H9 (cell line): ENCODE results near the gene HOXB6. TPM values are rescaled to one million over a fixed set of nuclear protein-coding genes. Genes with fewer than 3 reads are reported as not detected.

Source experiments
- DNase-seq: peaks from one replicate; pipeline ENCODE4 v3.0.0-alpha.2; 2017
- H2AFZ ChIP-seq: one replicate; pipeline ENCODE4 v1.6.1; 2013; ENCODE audit warnings: mild to moderate bottlenecking, low read length, control low read depth, moderate library complexity
- H2AK5ac ChIP-seq: 2 replicates; pipeline ENCODE4 v1.6.1; 2013; ENCODE audit warnings: low read length, control low read depth, mixed read lengths; ENCODE audit not compliant: insufficient read length
- H2BK120ac ChIP-seq: one replicate; pipeline ENCODE4 v1.6.1; 2013; ENCODE audit warnings: low read depth, mild to moderate bottlenecking, low read length, control low read depth, inconsistent platforms; ENCODE audit not compliant: poor library complexity, severe bottlenecking
- H2BK12ac ChIP-seq: 2 replicates; pipeline ENCODE4 v1.6.1; 2013; ENCODE audit warnings: low read length, control low read depth, mixed read lengths, low read depth; ENCODE audit not compliant: insufficient read length
- H2BK15ac ChIP-seq: 2 replicates; pipeline ENCODE4 v1.6.1; 2013; ENCODE audit warnings: low read depth, low read length, control low read depth
- H2BK20ac ChIP-seq: one replicate; pipeline ENCODE4 v1.6.1; 2013; ENCODE audit warnings: low read depth, mild to moderate bottlenecking, low read length, control low read depth, inconsistent platforms; ENCODE audit not compliant: poor library complexity, severe bottlenecking
- H2BK5ac ChIP-seq: 2 replicates; pipeline ENCODE4 v1.6.1; 2013; ENCODE audit warnings: low read length, control low read depth, mixed read lengths; ENCODE audit not compliant: insufficient read length
- H3K14ac ChIP-seq: 2 replicates; pipeline ENCODE4 v1.6.1; 2013; ENCODE audit warnings: low read length, control low read depth; ENCODE audit not compliant: insufficient read depth
- H3K18ac ChIP-seq: 2 replicates; pipeline ENCODE4 v1.6.1; 2013; ENCODE audit warnings: low read depth, mild to moderate bottlenecking, mixed read lengths, low read length, control low read depth; ENCODE audit not compliant: insufficient read length
- H3K23ac ChIP-seq: 2 replicates; pipeline ENCODE4 v1.6.1; 2013; ENCODE audit warnings: low read length, control low read depth, mixed read lengths, low read depth; ENCODE audit not compliant: insufficient read length
- H3K23me2 ChIP-seq: 2 replicates; pipeline ENCODE4 v1.6.1; 2013; ENCODE audit warnings: low read depth, mild to moderate bottlenecking, mixed read lengths, low read length, control low read depth; ENCODE audit not compliant: insufficient read length, poor library complexity, severe bottlenecking
- H3K27ac ChIP-seq: 2 replicates; pipeline ENCODE4 v1.5.1; 2013; ENCODE audit warnings: low read length, control low read depth, mixed read lengths, low read depth; ENCODE audit not compliant: insufficient read length
- H3K27me3 ChIP-seq: 2 replicates; pipeline ENCODE4 v1.6.1; 2013; ENCODE audit warnings: low read length, control low read depth, inconsistent platforms; ENCODE audit not compliant: insufficient read depth
- H3K4ac ChIP-seq: 2 replicates; pipeline ENCODE4 v1.6.1; 2013; ENCODE audit warnings: low read depth, mild to moderate bottlenecking, control low read depth, inconsistent platforms, low read length, moderate library complexity
- H3K4me1 ChIP-seq: 2 replicates; pipeline ENCODE4 v1.6.1; 2013; ENCODE audit warnings: low read length, control low read depth, inconsistent platforms; ENCODE audit not compliant: insufficient read depth
- H3K4me2 ChIP-seq: 2 replicates; pipeline ENCODE4 v1.6.1; 2013; ENCODE audit warnings: low read length, control low read depth, mixed read lengths; ENCODE audit not compliant: insufficient read length, insufficient read depth
- H3K56ac ChIP-seq: 2 replicates; pipeline ENCODE4 v1.6.1; 2013; ENCODE audit warnings: low read depth, mild to moderate bottlenecking, mixed read lengths, low read length, control low read depth; ENCODE audit not compliant: insufficient read length
- H3K79me1 ChIP-seq: 2 replicates; pipeline ENCODE4 v1.6.1; 2013; ENCODE audit warnings: low read depth, mild to moderate bottlenecking, moderate library complexity, low read length, control low read depth, inconsistent platforms; ENCODE audit not compliant: insufficient read depth, poor library complexity, severe bottlenecking
- H3K79me2 ChIP-seq: 2 replicates; pipeline ENCODE4 v1.6.1; 2013; ENCODE audit warnings: low read length, control low read depth, inconsistent platforms; ENCODE audit not compliant: insufficient read depth
- H3K9ac ChIP-seq: 2 replicates; pipeline ENCODE4 v1.6.1; 2013; ENCODE audit warnings: low read length, control low read depth, mixed read lengths; ENCODE audit not compliant: insufficient read length; ENCODE audit errors: extremely low read depth
- H3K9me3 ChIP-seq: one replicate; pipeline ENCODE4 v1.6.1; 2013; ENCODE audit warnings: low read depth, low read length, inconsistent platforms; ENCODE audit not compliant: control insufficient read depth
- H3T11ph ChIP-seq: one replicate; pipeline ENCODE4 v1.6.1; 2013; ENCODE audit warnings: mild to moderate bottlenecking, low read length, control low read depth, inconsistent platforms
- H4K20me1 ChIP-seq: one replicate; pipeline ENCODE4 v1.6.1; 2013; ENCODE audit not compliant: control insufficient read depth, insufficient read length, insufficient read depth
- H4K5ac ChIP-seq: 2 replicates; pipeline ENCODE4 v1.6.1; 2013; ENCODE audit warnings: low read depth, mild to moderate bottlenecking, mixed read lengths, low read length, control low read depth; ENCODE audit not compliant: insufficient read length
- H4K8ac ChIP-seq: replicated peaks from 2 replicates; pipeline ENCODE4 v1.6.1; 2013; ENCODE audit warnings: low read length, control low read depth, mixed read lengths, low read depth; ENCODE audit not compliant: insufficient read length
- H4K91ac ChIP-seq: 2 replicates; pipeline ENCODE4 v1.6.1; 2013; ENCODE audit warnings: low read depth, mild to moderate bottlenecking, moderate library complexity, mixed read lengths, low read length, control low read depth; ENCODE audit not compliant: insufficient read length
- H3K27ac Mint-ChIP-seq, 3 experiments: 2 replicates in 2 of 3; 3 replicates in 1 of 3; pipeline ENCODE4 v1.8.0; 2020 to 2021; ENCODE audit warnings: mixed read lengths in 3 of 3, mild to moderate bottlenecking in 1 of 3, moderate library complexity in 1 of 3
- H3K27me3 Mint-ChIP-seq: 2 replicates; pipeline ENCODE4 v1.8.0; 2021; ENCODE audit warnings: low read depth, mild to moderate bottlenecking, moderate library complexity, mixed read lengths
- H3K36me3 Mint-ChIP-seq, 3 experiments: 2 replicates in 2 of 3; 3 replicates in 1 of 3; pipeline ENCODE4 v1.8.0; 2020 to 2021; ENCODE audit warnings: low read depth in 3 of 3, mixed read lengths in 3 of 3; ENCODE audit not compliant: insufficient read depth in 1 of 3
- H3K4me1 Mint-ChIP-seq, 2 experiments: 2 replicates each; pipeline ENCODE4 v1.8.0; 2020; ENCODE audit warnings: mixed read lengths in 2 of 2
- H3K4me3 Mint-ChIP-seq, 2 experiments: 2 replicates in 1 of 2; 3 replicates in 1 of 2; pipeline ENCODE4 v1.8.0; 2020 to 2021; ENCODE audit warnings: mild to moderate bottlenecking in 2 of 2, mixed read lengths in 2 of 2, moderate library complexity in 1 of 2
- H3K9me3 Mint-ChIP-seq, 2 experiments: 2 replicates in 1 of 2; 3 replicates in 1 of 2; pipeline ENCODE4 v1.8.0; 2020; ENCODE audit warnings: mild to moderate bottlenecking in 2 of 2, mixed read lengths in 2 of 2, moderate library complexity in 1 of 2
- WGBS: extraction: QIAGEN DNeasy Blood & Tissue Kit; methylation state at CpG from one replicate; pipeline ENCODE4 v1.1.7; 2013; ENCODE audit warnings: missing lambda C conversion rate, low lambda C conversion rate, mixed read lengths; ENCODE audit not compliant: insufficient read length; ENCODE audit errors: extremely low coverage; 5-methylcytosine and 5-hydroxymethylcytosine counted together
- total RNA-seq: library from RNA; stranded (reverse); gene quantifications from 2 replicates; pipeline ENCODE4 v1.2.1, GENCODE V29; 2021
- TF ChIP-seq, protein P1 (sequence below): fragments of 200-600 bp; sonication (generic); conservative IDR thresholded peaks from 3 replicates; pipeline ENCODE4 v1.8.0; 2021; ENCODE audit warnings: antibody characterized with exemption, mild to moderate bottlenecking

Gene HOXB6
- total RNA-seq, 1 experiment from 2014 or later, result not detected

DNA sequence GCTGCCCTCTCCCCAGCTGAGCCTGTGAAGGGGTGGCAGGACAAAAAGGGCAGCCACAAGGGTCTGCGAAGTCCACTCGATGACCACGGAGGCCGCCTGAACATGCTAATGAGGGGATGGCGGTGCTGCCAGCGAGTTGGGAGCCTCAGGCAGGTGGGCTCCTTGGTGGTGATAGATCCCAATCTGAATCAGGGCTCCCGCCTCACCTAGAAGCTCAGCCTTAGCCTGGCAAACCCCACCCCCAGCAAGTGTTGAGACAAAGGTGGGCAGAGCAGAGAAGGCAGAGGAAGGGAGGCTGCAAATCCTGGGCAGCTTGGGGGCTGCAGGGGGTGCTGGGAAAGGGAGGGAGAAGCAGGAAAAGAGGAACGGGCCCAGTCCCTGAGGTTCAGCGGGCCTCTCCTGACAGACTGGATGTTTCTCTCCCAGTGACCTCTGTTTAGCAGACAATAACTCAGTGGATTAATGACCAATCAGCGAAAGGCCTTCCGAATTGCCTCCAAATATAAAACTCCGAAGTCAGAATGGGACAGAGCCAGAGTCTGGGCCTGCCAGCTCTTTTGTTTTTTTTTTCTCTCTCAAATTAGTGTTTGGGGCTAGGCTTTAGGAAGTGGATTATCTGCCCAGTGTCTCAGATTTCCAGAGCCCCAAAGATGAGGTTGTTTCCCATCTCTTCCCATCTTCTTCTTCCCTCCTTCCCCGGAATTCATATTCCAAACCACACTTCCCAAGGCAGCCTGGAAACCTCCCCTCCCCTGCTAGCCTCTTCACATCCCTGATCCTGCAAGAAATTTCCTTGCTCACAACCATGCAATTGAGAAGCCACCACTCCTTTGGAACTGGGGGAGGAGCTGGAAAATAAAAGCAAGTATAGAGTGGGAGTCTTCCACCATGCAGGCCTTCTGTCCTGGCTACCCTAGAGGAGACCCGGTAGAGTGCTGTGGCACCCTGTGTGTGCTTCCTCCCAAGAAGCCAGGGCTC lies 44.7 kb downstream of the HOXB6 start:
- no CpG with 5 or more reads among the region's 14 CpGs for WGBS
- Histone ChIP-seq H4K8ac (no peak overlapping the region), H2BK12ac (no peak overlapping the region), H3K18ac (no peak overlapping the region), H2AK5ac (no peak overlapping the region), H4K20me1 (no peaks in the 10 kb centered on the region), H3K4me1 (no peaks in the 10 kb centered on the region), H3T11ph (no peak overlapping the region), H2AFZ (no peak overlapping the region), H4K91ac (no peak overlapping the region), H3K23ac (no peak overlapping the region), H3K79me2 (no peaks in the 10 kb centered on the region), H2BK120ac (no peak overlapping the region), H3K9ac (no peak overlapping the region), H3K23me2 (no peaks in the 10 kb centered on the region), H2BK15ac (no peak overlapping the region), H3K9me3 (no peaks in the 10 kb centered on the region), H2BK5ac (no peak overlapping the region), H3K27ac (no peak overlapping the region), H3K14ac (no peak overlapping the region), H3K27me3 (peaks cover 97% of the 10 kb centered on the region), H3K79me1 (no peaks in the 10 kb centered on the region), H2BK20ac (no peak overlapping the region), H4K5ac (no peak overlapping the region), H3K4ac (no peak overlapping the region), H3K56ac (no peak overlapping the region), H3K4me2 (no peak overlapping the region)
- Mint-ChIP-seq H3K27me3 (peaks cover 88% of the 10 kb centered on the region), H3K27ac (no peak overlapping the region), H3K36me3 (peaks cover 0 to 2% (median 0%) of the 10 kb centered on the region in 3 experiments; a peak in 2 of 7 replicates), H3K4me1 (peaks cover 2 to 17% of the 10 kb centered on the region in 2 experiments; a peak in 3 of 4 replicates), H3K9me3 (peaks cover 0 to 6% of the 10 kb centered on the region in 2 experiments; a peak in 2 of 5 replicates), H3K4me3 (no peak overlapping the region)
- TF ChIP-seq, protein P1, sequence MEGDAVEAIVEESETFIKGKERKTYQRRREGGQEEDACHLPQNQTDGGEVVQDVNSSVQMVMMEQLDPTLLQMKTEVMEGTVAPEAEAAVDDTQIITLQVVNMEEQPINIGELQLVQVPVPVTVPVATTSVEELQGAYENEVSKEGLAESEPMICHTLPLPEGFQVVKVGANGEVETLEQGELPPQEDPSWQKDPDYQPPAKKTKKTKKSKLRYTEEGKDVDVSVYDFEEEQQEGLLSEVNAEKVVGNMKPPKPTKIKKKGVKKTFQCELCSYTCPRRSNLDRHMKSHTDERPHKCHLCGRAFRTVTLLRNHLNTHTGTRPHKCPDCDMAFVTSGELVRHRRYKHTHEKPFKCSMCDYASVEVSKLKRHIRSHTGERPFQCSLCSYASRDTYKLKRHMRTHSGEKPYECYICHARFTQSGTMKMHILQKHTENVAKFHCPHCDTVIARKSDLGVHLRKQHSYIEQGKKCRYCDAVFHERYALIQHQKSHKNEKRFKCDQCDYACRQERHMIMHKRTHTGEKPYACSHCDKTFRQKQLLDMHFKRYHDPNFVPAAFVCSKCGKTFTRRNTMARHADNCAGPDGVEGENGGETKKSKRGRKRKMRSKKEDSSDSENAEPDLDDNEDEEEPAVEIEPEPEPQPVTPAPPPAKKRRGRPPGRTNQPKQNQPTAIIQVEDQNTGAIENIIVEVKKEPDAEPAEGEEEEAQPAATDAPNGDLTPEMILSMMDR, result no peak
- no peak for DNase-seq
